ENCODE results near the gene PAX8.

GRCh38 chr2:113237604-113238160, 41.0 kb downstream of the PAX8 start:
- TF ChIP-seq, protein P1, sequence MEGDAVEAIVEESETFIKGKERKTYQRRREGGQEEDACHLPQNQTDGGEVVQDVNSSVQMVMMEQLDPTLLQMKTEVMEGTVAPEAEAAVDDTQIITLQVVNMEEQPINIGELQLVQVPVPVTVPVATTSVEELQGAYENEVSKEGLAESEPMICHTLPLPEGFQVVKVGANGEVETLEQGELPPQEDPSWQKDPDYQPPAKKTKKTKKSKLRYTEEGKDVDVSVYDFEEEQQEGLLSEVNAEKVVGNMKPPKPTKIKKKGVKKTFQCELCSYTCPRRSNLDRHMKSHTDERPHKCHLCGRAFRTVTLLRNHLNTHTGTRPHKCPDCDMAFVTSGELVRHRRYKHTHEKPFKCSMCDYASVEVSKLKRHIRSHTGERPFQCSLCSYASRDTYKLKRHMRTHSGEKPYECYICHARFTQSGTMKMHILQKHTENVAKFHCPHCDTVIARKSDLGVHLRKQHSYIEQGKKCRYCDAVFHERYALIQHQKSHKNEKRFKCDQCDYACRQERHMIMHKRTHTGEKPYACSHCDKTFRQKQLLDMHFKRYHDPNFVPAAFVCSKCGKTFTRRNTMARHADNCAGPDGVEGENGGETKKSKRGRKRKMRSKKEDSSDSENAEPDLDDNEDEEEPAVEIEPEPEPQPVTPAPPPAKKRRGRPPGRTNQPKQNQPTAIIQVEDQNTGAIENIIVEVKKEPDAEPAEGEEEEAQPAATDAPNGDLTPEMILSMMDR (tag by site-specific recombination; IDR thresholded peaks at IDR 0.05) = no peak
- TF ChIP-seq ZNF324 (tag by site-specific recombination; IDR thresholded peaks at IDR 0.05) (no peak), ZNF133 (tag by site-specific recombination; IDR thresholded peaks at IDR 0.05) (no peak), ZSCAN23 (tag by site-specific recombination; IDR thresholded peaks at IDR 0.05) (no peak), ATF2 (tag by site-specific recombination; IDR thresholded peaks at IDR 0.05; ENCODE audit: low read depth) (no peak), ZNF362 (tag by site-specific recombination; IDR thresholded peaks at IDR 0.05) (no peak), ZNF76 (tag by site-specific recombination; IDR thresholded peaks at IDR 0.05; ENCODE audit: borderline replicate concordance, low read depth) (no peak), ZNF155 (tag by site-specific recombination; IDR thresholded peaks at IDR 0.05) (no peak), BCL11A (tag by site-specific recombination; IDR thresholded peaks at IDR 0.05; ENCODE audit: low read depth) (no peak)
